Measurements from ENCODE around the gene ATMIN.

ATMIN gene

GRCh38 chr16:81035398-81035974 is at the start of gene ATMIN:
ATMIN (plus strand) TSS chr16:81035842; CDS start chr16:81035871, 29 bp downstream.
- TF ChIP-seq GATA2 (IDR thresholded peaks at IDR 0.05; ENCODE audit: low read depth, low read length): no peak
- TF ChIP-seq GATA3 (IDR thresholded peaks at IDR 0.05; ENCODE audit: low read depth, low read length): no peak

DNA sequence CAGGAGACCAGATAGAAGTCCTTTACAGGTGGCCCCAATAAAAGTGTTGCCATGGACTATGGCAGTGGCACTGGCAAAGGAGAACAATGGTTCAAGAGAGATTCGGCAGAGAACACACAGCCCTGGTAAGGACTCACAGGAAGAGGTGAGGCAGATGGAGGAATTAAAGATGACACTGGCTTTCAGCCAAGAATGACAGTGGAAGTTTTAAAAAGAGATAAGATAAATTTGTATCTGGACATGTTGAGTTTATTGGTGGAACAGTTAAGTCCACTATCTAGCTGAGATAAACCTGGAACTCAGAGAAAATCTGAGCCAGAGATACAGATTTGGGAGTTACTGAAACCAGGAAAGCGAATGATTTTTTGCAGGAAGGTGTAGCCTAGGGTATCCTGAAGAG is 49.1 kb upstream of the ATMIN start:
- TF ChIP-seq GATA3 (IDR thresholded peaks at IDR 0.05; ENCODE audit: low read depth, low read length): no peak
- TF ChIP-seq GATA2 (IDR thresholded peaks at IDR 0.05; ENCODE audit: low read depth, low read length): no peak

- TF ChIP-seq GATA2 (IDR thresholded peaks at IDR 0.05; ENCODE audit: low read depth, low read length) (no peak), GATA3 (IDR thresholded peaks at IDR 0.05; ENCODE audit: low read depth, low read length) (no peak)
These were observed 46.9 kb upstream of the ATMIN start for GRCh38 chr16:80988756-80989155.

DNA sequence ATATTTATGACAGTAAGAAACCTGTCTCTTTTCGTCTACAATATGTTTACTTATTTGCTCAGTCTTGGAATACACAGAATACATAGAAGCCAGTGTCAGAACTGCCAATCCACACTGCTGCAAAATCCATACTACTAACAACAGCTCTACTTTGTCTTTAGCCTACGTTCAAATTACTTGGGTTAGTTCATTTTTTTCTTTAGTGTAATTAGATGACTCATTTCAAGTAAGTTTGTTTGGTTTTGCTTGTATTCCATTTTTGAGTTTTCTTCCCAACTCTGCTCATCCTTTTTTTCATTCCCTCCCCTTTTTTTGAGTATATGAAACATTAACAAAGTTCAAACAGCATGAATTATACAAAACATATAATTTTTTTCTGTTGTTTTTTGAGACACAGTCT is 45.8 kb upstream of the ATMIN start:
- TF ChIP-seq GATA2 (IDR thresholded peaks at IDR 0.05; ENCODE audit: low read depth, low read length) (no peak), GATA3 (IDR thresholded peaks at IDR 0.05; ENCODE audit: low read depth, low read length) (no peak)

DNA sequence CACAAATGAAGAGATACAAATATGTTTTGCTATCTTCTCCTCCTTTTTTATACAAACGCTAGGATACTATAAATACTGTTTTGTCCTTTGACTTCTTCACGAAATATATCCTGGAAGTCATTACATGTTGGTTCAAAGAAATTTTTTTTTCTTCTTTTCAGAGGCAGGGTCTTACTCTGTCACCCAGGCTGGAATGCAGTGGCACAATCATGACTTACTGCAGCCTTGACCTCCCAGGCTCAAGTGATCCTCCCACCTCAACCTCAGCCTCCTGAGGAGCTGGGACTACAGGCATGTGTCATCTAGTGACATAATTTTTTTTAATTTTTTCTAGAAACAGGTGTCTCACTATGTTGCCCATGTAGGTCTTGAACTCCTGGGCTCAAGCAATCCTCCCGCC is 45.1 kb upstream of the ATMIN start:
- no peak for TF ChIP-seq GATA3 (IDR thresholded peaks at IDR 0.05; ENCODE audit: low read depth, low read length)
- no peak for TF ChIP-seq GATA2 (IDR thresholded peaks at IDR 0.05; ENCODE audit: low read depth, low read length)

DNA sequence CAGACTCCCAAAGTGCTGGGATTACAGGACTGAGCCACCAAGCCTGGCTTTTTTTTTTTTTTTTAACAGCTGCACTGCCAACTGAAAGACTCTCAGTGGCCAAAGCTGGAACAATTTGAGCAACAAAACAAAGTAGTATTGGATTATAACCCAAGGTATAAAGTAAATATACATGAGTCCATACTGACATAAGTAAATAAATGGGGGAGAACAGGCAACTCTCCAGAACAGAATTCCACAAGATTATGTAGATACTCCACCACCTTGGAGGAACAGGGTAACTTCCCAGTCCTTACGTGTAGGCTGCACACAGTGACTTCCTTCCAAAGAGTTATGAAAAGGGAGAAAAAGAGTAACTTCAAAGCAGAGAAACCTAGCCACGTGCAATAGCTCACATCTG is 44.7 kb upstream of the ATMIN start:
- TF ChIP-seq GATA2 (IDR thresholded peaks at IDR 0.05; ENCODE audit: low read depth, low read length) (no peak), GATA3 (IDR thresholded peaks at IDR 0.05; ENCODE audit: low read depth, low read length) (no peak)

- TF ChIP-seq GATA2 (IDR thresholded peaks at IDR 0.05; ENCODE audit: low read depth, low read length) (no peak), GATA3 (IDR thresholded peaks at IDR 0.05; ENCODE audit: low read depth, low read length) (no peak)
These were observed 43.7 kb upstream of the ATMIN start for GRCh38 chr16:80991792-80992430.

GRCh38 chr16:80992676-80993293 is 42.9 kb upstream of the ATMIN start:
- TF ChIP-seq GATA2 (IDR thresholded peaks at IDR 0.05; ENCODE audit: low read depth, low read length) (no peak), GATA3 (IDR thresholded peaks at IDR 0.05; ENCODE audit: low read depth, low read length) (no peak)

- no peak for TF ChIP-seq GATA3 (IDR thresholded peaks at IDR 0.05; ENCODE audit: low read depth, low read length)
- no peak for TF ChIP-seq GATA2 (IDR thresholded peaks at IDR 0.05; ENCODE audit: low read depth, low read length)
These were observed 42.3 kb upstream of the ATMIN start for GRCh38 chr16:80993307-80993706.

DNA sequence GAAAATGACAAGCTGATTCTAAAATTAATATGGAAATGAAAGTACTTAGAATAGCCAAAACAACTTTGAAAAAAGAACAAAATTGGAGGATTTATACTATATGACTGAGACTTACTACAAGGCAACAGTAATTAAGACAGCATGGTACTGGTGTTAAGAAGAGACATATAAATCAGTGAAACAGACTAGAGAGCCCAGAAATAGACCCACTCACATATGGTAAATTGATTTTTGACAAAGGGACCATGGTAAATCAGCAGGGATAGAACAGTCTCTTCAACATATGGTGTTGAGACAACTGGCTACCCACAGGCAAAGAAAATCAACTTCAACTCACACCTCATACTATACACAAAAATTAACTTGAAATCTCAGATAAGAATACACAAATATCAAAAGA is 41.8 kb upstream of the ATMIN start:
- TF ChIP-seq GATA3 (IDR thresholded peaks at IDR 0.05; ENCODE audit: low read depth, low read length) (no peak), GATA2 (IDR thresholded peaks at IDR 0.05; ENCODE audit: low read depth, low read length) (no peak)

- no peak for TF ChIP-seq GATA2 (IDR thresholded peaks at IDR 0.05; ENCODE audit: low read depth, low read length)
- no peak for TF ChIP-seq GATA3 (IDR thresholded peaks at IDR 0.05; ENCODE audit: low read depth, low read length)
These were observed 41.2 kb upstream of the ATMIN start for GRCh38 chr16:80994451-80994850.

DNA sequence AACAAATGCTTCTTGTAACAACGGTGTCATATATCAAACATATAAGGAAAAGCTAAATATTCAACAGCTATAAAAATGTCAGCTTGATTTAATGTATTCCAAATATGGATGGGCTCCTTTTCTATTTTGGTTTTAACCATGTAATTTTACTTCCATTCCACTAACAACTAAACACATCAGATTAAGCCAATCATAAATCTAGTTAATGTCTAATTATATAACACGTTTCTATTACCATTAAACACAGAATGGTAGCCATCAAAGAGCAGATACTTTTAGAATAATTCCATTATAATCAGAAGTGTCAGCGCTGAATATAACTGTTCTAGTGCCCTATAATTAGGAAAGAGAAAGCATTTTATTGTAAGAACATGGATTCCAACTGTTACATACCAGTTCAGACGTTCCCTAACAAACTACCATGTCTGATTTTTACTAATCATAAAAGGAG is 38.9 kb upstream of the ATMIN start:
- TF ChIP-seq GATA2 (IDR thresholded peaks at IDR 0.05; ENCODE audit: low read depth, low read length) (no peak), GATA3 (IDR thresholded peaks at IDR 0.05; ENCODE audit: low read depth, low read length) (no peak)

- no peak for TF ChIP-seq GATA2 (IDR thresholded peaks at IDR 0.05; ENCODE audit: low read depth, low read length)
- TF ChIP-seq GATA3 (IDR thresholded peaks at IDR 0.05; ENCODE audit: low read depth, low read length): no peak
These were observed 38.4 kb upstream of the ATMIN start for GRCh38 chr16:80997139-80997798.

DNA sequence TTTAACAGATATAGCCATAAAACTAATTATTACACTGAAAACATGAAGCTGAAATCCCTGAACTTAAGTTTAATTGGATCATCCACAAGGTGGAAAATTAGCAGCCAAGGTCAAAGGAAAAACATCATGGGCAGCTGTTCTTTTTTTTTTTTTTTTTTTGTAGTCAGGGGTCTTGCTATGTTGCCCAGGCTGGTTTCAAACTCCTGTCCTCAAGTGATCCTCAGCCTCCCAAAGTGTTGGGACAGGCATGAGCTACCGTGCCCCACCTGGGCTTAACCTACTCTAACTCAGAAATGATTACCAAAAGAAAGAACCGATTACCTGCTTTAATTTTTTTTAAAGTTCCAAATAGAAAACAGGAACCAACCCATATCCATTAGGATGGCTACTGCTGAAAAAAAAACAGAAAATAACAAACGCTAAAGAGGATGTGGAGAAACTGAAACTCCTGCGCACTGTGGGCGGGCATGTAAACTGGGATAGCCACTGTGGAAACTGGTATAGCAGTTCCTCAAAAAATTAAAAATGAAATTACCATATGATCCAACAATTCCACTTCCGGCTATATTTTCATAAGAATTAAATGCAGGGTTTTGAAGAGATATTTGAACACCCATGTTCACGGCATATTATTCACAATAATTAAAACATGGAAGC is 37.5 kb upstream of the ATMIN start:
- no peak for TF ChIP-seq GATA2 (IDR thresholded peaks at IDR 0.05; ENCODE audit: low read depth, low read length)
